Keratinocyte (primary cell): ENCODE data around the gene FBXO34. TPM values are rescaled to one million over a fixed set of nuclear protein-coding genes. Genes with fewer than 3 reads are reported as not detected.

Experiments
- DNase-seq: peaks from one replicate; pipeline ENCODE4 v3.0.0-alpha.2; 2011; ENCODE audit warnings: low read depth, missing footprints, low spot score
- FAIRE-seq: peaks from 2 replicates; lab custom pipeline; 2011; peaks lifted over from hg19 to GRCh38; lab: Jason Lieb, UNC
- H2AFZ ChIP-seq: 2 replicates; pipeline ENCODE4 v1.6.0; 2012; ENCODE audit warnings: low read length, control low read depth, inconsistent platforms; ENCODE audit not compliant: control insufficient read depth
- H3K27ac ChIP-seq: 2 replicates; pipeline ENCODE4 v1.5.1; 2011; ENCODE audit warnings: low read length; ENCODE audit not compliant: control insufficient read depth, insufficient read depth
- H3K27me3 ChIP-seq: 3 replicates; pipeline ENCODE4 v1.6.0; 2011; ENCODE audit warnings: low read length; ENCODE audit not compliant: control insufficient read depth, insufficient read depth; ENCODE audit errors: extremely low read depth
- H3K36me3 ChIP-seq, 2 experiments: 2 replicates in 1 of 2; 3 replicates in 1 of 2; pipeline ENCODE4 v1.5.1; 2011; ENCODE audit warnings: low read length in 2 of 2, mild to moderate bottlenecking in 1 of 2; ENCODE audit not compliant: control insufficient read depth in 2 of 2, insufficient read depth in 2 of 2; ENCODE audit errors: extremely low read depth in 1 of 2
- H3K4me1 ChIP-seq: 3 replicates; pipeline ENCODE4 v1.5.1; 2011; ENCODE audit warnings: low read length; ENCODE audit not compliant: control insufficient read depth, insufficient read depth; ENCODE audit errors: extremely low read depth
- H3K4me2 ChIP-seq: 3 replicates; pipeline ENCODE4 v1.6.0; 2011; ENCODE audit warnings: low read depth, low read length; ENCODE audit not compliant: control insufficient read depth, insufficient read depth; ENCODE audit errors: extremely low read depth
- H3K4me3 ChIP-seq, 3 experiments: fragments of 200-600 bp in 1 of 3; sonication (generic) in 1 of 3; 2 replicates in 2 of 3; 3 replicates in 1 of 3; pipeline ENCODE4 v1.5.1; 2011 to 2016; ENCODE audit warnings: low read length in 3 of 3, mild to moderate bottlenecking in 3 of 3, control low read depth in 2 of 3, inconsistent platforms in 1 of 3, low read depth in 1 of 3, mixed read lengths in 1 of 3, mixed run types in 1 of 3, moderate library complexity in 1 of 3; ENCODE audit not compliant: control insufficient read depth in 2 of 3, insufficient read depth in 2 of 3; ENCODE audit errors: extremely low read depth in 1 of 3
- H3K79me2 ChIP-seq: 2 replicates; pipeline ENCODE4 v1.6.0; 2012; ENCODE audit warnings: low read length; ENCODE audit not compliant: control insufficient read depth, insufficient read depth
- H3K9ac ChIP-seq: 3 replicates; pipeline ENCODE4 v1.6.0; 2011; ENCODE audit warnings: low read length; ENCODE audit not compliant: control insufficient read depth, insufficient read depth; ENCODE audit errors: extremely low read depth
- H3K9me1 ChIP-seq: 3 replicates; pipeline ENCODE4 v1.6.0; 2011; ENCODE audit warnings: low read length; ENCODE audit not compliant: control insufficient read depth, insufficient read depth; ENCODE audit errors: extremely low read depth
- H3K9me3 ChIP-seq: 2 replicates; pipeline ENCODE4 v1.5.1; 2012; ENCODE audit warnings: low read depth, low read length; ENCODE audit not compliant: control insufficient read depth
- H4K20me1 ChIP-seq: 3 replicates; pipeline ENCODE4 v1.6.0; 2011; ENCODE audit warnings: low read length; ENCODE audit not compliant: control insufficient read depth, insufficient read depth; ENCODE audit errors: extremely low read depth
- EZH2 ChIP-seq: IDR thresholded peaks from one replicate; pipeline ENCODE4 v1.6.1; 2012; ENCODE audit warnings: inconsistent platforms, mild to moderate bottlenecking, low read length, moderate library complexity
- dilution Hi-C: fragments of 300-500 bp; cut with MboI; formaldehyde crosslinking; loops from one replicate; pipeline ENCODE4 v1.7.0; 2020; ENCODE audit warnings: low sequenced_read_pairs; ENCODE audit not compliant: extremely low pct_ligation_motif_present
- polyA plus RNA-seq, 5 experiments: library from polyadenylated mRNA; depleted of rRNA in 3 of 5; stranded (reverse) in 3 of 5; stranded (forward) in 1 of 5; unstranded in 1 of 5; fragments of >200 nt; gene quantifications; 1 replicate in 1 of 5; 2 replicates in 3 of 5; 3 replicates in 1 of 5; pipeline versions ENCODE4 v1.2.1 to v1.2.3, GENCODE V29; 2011 to 2012; ENCODE audit warnings: missing spikeins in 2 of 5, low read depth in 1 of 5, low replicate concordance in 1 of 5
- TF ChIP-seq, protein P1 (sequence below), 3 experiments: IDR thresholded peaks in 1 of 3; conservative IDR thresholded peaks in 1 of 3; optimal IDR thresholded peaks in 1 of 3; 2 replicates in 2 of 3; 3 replicates in 1 of 3; pipeline versions ENCODE3 to v1.5.1; 2011; ENCODE audit warnings: low read length in 3 of 3, mild to moderate bottlenecking in 3 of 3, moderate library complexity in 2 of 3, control low read depth in 1 of 3, inconsistent platforms in 1 of 3; ENCODE audit not compliant: insufficient read depth in 2 of 3; ENCODE audit errors: extremely low read depth in 1 of 3

Gene FBXO34
- polyA plus RNA-seq, 1 donor (not counting 4 experiments of a cell fraction or from before 2014, with no cell fraction given): 18.0 TPM

DNA sequence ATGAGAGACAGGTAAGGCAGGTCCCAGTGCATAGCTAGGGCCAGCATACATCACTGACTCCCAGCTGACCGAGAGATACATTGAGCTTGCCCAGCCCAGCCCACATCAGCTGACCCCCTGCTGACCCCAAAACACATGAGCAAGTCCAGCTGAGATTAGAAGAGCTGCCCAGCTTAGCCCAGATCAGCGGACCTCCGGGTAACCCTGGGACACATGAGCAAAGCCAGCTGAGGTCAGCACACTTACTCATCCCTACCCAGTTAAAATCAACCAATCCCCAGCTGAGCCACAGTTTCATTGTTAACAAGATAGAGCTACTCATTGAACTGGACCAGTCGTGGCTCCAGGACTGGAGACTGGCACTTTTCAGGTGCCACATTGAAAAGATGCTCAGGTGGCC, 21.8 kb upstream of the FBXO34 start:
- Histone ChIP-seq H3K27ac (no peak overlapping the region), H2AFZ (no peak overlapping the region), H3K4me1 (no peaks in the 10 kb centered on the region), H3K9me1 (no peaks in the 10 kb centered on the region), H3K9ac (no peak overlapping the region), H4K20me1 (no peaks in the 10 kb centered on the region), H3K79me2 (no peaks in the 10 kb centered on the region), H3K27me3 (peaks cover 4% of the 10 kb centered on the region), H3K36me3 (no peaks in the 10 kb centered on the region), H3K9me3 (no peaks in the 10 kb centered on the region), H3K4me3 (no peak overlapping the region), H3K4me2 (no peak overlapping the region)
- dilution Hi-C loops: no loop called here
- no peak for TF ChIP-seq EZH2
- TF ChIP-seq, protein P1, sequence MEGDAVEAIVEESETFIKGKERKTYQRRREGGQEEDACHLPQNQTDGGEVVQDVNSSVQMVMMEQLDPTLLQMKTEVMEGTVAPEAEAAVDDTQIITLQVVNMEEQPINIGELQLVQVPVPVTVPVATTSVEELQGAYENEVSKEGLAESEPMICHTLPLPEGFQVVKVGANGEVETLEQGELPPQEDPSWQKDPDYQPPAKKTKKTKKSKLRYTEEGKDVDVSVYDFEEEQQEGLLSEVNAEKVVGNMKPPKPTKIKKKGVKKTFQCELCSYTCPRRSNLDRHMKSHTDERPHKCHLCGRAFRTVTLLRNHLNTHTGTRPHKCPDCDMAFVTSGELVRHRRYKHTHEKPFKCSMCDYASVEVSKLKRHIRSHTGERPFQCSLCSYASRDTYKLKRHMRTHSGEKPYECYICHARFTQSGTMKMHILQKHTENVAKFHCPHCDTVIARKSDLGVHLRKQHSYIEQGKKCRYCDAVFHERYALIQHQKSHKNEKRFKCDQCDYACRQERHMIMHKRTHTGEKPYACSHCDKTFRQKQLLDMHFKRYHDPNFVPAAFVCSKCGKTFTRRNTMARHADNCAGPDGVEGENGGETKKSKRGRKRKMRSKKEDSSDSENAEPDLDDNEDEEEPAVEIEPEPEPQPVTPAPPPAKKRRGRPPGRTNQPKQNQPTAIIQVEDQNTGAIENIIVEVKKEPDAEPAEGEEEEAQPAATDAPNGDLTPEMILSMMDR (optimal IDR thresholded peaks at IDR 0.05 in 1 of 3, IDR thresholded peaks at IDR 0.05 in 1 of 3, conservative IDR thresholded peaks at IDR 0.05 in 1 of 3; ENCODE audit: extremely low read depth in 1 of 3, insufficient read depth in 2 of 3, low read length in 3 of 3): no peak
- DNase-seq: no peak
- no peak for FAIRE-seq

DNA sequence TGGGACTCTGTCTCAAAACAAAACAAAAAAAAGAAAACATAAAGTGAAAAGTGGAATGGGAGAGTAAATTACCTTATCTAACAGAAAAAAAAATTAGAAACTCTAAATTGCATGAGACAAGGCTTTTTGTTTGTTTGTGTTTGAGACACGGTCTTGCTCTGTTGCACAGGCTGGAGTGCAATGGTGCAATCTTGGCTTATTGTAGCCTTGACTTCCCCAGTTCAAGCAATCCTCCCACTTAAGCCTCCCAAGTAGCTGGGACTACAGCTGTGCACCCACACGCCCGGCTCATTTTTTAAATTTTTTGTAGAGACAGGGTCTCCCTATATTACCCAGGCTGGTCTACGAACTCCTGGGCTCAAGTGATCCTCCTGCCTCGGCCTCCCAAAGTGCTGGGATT, 17.9 kb upstream of the FBXO34 start:
- Histone ChIP-seq H3K27ac (no peak overlapping the region), H3K4me3 (no peak overlapping the region), H3K9me1 (no peaks in the 10 kb centered on the region), H3K27me3 (peaks cover 14% of the 10 kb centered on the region), H3K4me1 (no peaks in the 10 kb centered on the region), H3K79me2 (no peaks in the 10 kb centered on the region), H3K9me3 (no peaks in the 10 kb centered on the region), H4K20me1 (no peaks in the 10 kb centered on the region), H3K4me2 (no peak overlapping the region), H3K36me3 (no peaks in the 10 kb centered on the region), H2AFZ (no peak overlapping the region), H3K9ac (no peak overlapping the region)
- no peak for FAIRE-seq
- TF ChIP-seq EZH2: no peak
- TF ChIP-seq, protein P1 (optimal IDR thresholded peaks at IDR 0.05 in 1 of 3, IDR thresholded peaks at IDR 0.05 in 1 of 3, conservative IDR thresholded peaks at IDR 0.05 in 1 of 3; ENCODE audit: extremely low read depth in 1 of 3, insufficient read depth in 2 of 3, low read length in 3 of 3): no peak
- dilution Hi-C loops: no loop called here
- DNase-seq: no peak
